HG03064 (cell line): Measurements from ENCODE around the gene OSBPL3.
A peak's percentile ranks its signal among the peaks of the same experiment; 100 is the strongest.

Experiments
- ATAC-seq: cut with Tn5 transposase; IDR thresholded peaks from one replicate; pipeline ENCODE4 v1.9.1; 2021; ENCODE audit warnings: low read depth; ENCODE audit not compliant: unreplicated experiment

The OSBPL3 gene

GRCh38 chr7:24959735-24960485 lies 20.1 kb downstream of the OSBPL3 start:
- no peak for ATAC-seq

DNA sequence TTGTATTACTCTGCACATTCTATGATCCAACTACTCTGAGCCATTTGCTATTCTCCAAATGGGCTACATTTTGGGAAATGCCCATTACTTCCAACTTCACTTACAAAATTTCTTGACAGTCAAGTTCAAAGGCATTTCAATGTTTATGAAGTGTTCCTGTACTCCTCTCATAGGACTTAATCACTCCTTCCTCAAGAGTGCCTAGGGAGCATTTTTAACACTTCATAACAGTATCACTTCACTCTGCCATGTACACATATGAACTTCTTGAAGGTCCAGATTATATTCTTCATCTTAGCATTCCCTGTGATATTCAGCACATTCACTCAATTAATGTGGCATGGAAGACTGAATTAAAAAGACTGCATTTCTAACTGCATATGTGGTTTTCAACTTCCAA lies 21.6 kb downstream of the OSBPL3 start:
- ATAC-seq = no peak

DNA sequence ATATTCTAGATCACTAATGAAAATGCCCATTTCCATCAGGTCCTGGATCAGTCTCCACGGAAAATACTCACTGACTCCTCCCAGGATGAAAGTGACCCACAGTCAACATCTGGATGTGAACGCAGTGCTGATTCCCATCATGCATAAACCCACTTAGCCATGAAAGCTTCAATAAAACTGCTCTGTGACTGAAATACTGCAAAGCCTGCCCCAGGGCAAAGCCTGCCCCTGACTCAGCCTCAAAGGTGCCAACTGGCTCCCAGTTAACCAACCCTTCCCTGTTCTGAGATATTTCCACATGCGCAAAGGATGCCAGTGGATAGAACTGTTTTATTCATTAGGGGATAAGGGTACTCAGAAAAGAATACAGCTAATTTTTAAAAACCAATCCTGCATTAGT lies 24.0 kb downstream of the OSBPL3 start:
- no peak for ATAC-seq

DNA sequence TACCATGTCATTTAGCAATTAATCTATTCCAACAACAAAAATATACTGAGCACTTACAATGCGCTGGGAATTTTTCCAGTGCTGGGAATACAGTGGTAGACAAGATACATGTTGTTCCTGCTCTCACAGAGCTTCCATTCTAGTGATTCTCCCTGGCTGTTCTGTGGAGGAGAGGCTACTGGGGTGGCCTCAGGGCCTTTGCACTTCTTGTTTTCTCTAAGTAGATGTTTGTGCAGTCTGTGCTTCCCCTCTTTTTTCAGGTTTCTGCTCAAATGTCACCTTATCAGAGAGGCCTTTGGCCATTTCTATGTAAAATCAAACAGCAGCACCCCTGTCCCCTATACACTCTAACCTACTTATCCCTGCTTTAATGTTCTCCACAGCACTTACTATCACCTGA lies 24.7 kb downstream of the OSBPL3 start:
- ATAC-seq = no peak

GRCh38 chr7:24952464-24952863 lies 27.5 kb downstream of the OSBPL3 start:
- ATAC-seq = no peak

DNA sequence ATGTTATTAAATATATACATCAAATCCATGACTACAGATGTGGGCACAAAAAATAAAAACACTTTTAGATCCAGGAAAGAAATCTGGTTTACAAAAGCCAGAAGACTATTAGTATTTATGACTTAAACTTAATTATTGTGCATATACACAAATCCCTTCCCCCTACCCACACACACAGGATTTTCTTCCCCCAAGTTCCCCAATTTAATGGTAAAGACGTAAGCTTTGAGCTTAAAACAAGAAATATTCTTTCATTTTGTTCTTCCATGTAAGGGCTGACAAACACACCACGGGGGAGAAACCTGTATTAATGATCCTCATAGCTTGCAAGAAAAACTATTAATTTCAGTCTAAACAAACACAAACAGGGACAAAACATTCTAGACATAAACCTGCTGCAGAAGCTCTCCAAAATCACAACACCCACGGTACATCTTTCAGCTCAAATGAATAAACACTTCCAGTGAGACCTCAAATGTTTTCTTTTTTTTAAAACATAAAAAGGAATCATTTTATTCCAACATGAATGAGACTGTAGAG lies 28.5 kb downstream of the OSBPL3 start:
- no peak for ATAC-seq

DNA sequence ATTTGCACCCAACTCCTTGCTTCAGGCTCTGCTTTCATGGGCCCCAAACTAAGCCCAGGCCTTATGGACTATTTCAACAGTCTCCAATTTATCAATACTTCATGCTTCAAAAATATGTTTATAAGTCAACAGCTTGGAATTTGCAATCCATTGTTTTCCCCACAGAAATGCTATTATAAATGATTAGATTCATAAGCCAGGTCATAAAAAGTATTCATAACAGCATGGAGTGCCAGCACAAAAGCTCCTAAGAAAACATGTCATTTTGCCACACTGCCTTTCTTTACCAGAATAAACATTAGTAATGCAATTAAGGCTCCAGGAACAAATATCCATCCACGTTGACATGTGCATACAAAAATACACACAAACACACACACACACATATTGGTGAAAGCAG lies 30.1 kb downstream of the OSBPL3 start:
- ATAC-seq = no peak

GRCh38 chr7:24948739-24949138 lies 31.2 kb downstream of the OSBPL3 start:
- no peak for ATAC-seq

GRCh38 chr7:24946467-24946866 lies 33.5 kb downstream of the OSBPL3 start:
- ATAC-seq = no peak

DNA sequence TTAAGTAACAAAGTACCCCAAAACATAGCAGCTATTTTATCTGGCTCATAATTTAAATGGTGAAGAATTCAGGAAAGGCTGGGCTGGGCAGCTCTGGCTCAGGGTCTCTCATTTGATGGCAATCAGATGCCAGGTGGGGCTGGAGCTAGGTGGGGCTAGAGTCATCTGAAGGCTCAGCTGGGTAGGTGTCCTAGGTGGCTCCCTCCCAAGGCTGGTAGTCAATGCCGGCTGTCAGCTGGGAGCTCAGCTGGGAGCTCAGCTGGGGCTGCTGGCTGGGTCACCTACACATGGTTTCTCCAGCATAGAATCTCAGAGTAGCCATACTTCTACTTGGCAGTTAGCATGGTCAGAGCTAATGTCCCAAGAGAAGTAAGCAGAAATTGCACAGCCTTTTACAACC lies 34.1 kb downstream of the OSBPL3 start:
- ATAC-seq = no peak

DNA sequence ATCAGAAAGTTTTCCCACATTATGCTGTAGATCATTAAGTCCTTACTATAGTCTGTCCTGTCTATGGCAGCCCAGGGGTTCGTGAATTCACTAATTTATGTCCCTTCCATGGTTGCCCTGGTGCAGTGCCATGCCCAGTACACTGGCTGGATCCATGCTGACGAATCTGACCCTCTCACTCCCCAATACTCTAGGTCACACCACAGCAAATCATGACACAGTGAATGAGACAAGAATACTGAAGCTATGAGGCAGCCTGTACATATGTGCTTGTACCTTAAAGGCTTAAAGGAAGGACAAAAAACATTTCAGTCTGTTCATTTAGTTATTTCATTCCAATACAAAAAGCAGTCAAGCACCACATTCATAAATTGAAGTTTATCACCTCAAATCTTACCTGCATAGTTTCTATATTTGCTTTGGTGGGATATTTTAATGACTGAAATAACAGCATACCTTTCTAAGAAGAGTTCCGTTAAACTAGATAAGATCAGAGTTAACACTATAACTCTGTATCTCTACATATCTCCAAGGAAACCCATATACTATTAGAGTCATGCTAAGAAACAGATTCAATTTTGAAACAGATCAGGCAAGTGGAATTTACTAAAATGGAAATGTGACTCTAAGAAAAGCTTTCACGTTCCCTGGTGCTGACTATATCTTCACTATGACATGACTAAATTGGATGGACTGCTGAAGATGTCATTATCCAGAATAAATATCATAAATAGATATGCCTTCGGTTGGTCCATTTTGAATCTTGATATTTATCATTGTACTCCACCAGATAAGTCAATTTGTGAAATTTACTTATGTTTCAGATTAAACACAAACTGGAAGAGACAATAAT lies 36.7 kb downstream of the OSBPL3 start:
- no peak for ATAC-seq

GRCh38 chr7:24942226-24942625 lies 37.8 kb downstream of the OSBPL3 start:
- ATAC-seq = no peak

DNA sequence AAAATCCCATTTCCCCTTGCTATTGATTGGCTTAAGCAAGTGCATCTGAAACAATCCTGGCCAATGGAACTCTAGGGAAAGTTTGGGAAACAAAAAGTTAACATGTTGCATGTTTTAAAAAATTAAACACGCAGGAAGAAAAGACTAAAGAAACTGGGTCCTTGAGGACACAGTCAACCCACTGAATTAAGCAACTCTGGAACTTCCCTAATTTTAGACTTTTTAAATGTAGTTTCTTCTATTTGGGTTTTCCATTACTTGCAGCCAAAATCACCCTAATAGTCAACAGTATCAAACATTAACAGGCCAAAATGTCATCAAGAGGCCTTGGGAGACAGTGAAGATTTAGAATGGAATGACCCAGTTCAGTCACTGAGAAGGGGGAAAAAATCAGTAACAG lies 40.6 kb downstream of the OSBPL3 start:
- no peak for ATAC-seq

GRCh38 chr7:24936121-24936824 lies 43.7 kb downstream of the OSBPL3 start:
- ATAC-seq = peak; percentile 80

DNA sequence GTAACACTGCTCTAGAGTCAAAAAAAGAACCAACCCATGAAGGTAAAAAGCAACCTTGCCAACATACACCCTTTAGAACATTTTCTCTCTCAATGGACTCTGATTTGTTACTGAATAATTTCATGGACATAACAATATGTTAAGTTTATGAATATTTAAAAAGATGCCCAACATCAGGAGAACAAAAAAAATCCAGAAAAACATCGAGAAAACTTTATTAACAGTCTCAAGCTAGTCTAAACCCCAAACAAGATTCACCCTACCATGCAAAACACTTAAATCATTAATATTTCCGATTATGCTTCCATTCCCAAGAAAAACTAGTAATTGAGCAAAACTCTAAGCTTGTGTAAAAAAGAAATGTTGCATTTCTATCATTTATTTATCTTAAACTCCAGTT lies 46.7 kb downstream of the OSBPL3 start:
- no peak for ATAC-seq

DNA sequence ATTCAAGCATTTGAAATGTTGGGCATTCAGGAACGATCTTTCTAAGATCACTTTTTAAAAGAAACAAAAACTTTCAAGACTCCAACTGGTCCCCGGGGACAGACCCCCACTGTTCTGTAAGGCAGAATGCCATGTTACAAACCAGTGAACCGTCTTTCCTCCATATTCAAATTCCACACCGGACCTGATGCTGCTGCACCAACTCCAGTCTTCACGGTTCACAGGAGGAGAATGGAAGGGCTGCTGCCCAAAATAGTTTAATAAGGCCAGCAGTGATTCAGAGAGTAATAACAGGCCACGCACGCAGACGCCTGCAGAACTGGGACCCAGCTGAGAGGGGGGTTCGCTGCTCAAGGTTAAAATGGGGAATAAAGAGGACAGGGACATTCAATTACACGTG lies 47.2 kb downstream of the OSBPL3 start:
- no peak for ATAC-seq

DNA sequence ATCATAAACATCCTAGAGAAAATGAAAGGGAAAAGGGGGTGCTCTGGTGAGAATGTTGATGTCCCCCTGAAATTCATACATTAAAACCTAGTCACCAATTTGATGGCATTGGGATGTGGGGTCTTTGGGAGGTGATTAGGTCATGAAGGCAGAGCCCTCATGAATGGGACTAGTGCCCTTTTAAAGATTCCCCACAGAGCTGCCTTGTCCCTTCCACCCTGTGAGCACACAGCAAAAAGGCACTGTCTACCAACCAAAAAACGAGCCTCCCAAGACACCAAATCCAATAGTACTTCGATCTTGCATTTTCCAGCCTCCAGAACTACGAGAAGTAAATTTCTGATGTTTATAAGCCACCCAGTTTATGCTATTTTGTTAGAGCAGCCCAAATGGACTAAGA lies 47.6 kb downstream of the OSBPL3 start:
- no peak for ATAC-seq

- ATAC-seq = no peak
Measured at GRCh38 chr7:24931844-24932243, 48.1 kb downstream of the OSBPL3 start.

- ATAC-seq = no peak
Measured at GRCh38 chr7:24930856-24931255, 49.1 kb downstream of the OSBPL3 start.

- no peak for ATAC-seq
Measured at GRCh38 chr7:24926623-24927524, 53.1 kb downstream of the OSBPL3 start.
